Activated CD4-positive, alpha-beta T cell treated with anti-CD3 and anti-CD28 coated beads, Interleukin-2, Interleukin-4, amounts not matched to agents 100 ng/mL and 50 ng/mL, durations not matched to agents 16 hours and 8 hours (primary cell): Measurements from ENCODE around the gene AMDHD1.
"Not testable (repeated sequence)": the region's sequence is repeated elsewhere in the genome, so short reads cannot be mapped to it uniquely, and the experiment has no call there.

ENCODE experiments used
- DNase-seq: peaks from one replicate; pipeline ENCODE4 v3.0.0-alpha.2; 2020; ENCODE audit warnings: low spot score

Gene AMDHD1

GRCh38 chr12:95963096-95963495 lies 20.0 kb downstream of the AMDHD1 start:
- no peak for DNase-seq

GRCh38 chr12:95966287-95966870 lies 23.2 kb downstream of the AMDHD1 start:
- no peak for DNase-seq

GRCh38 chr12:95967301-95967700 lies 24.2 kb downstream of the AMDHD1 start:
- no peak for DNase-seq

GRCh38 chr12:95969116-95969515 lies 26.0 kb downstream of the AMDHD1 start:
- not testable (repeated sequence) for DNase-seq

- no peak for DNase-seq
Observed at GRCh38 chr12:95970905-95971304, 27.8 kb downstream of the AMDHD1 start.

- DNase-seq: no peak
Observed at GRCh38 chr12:95972832-95973456, 29.8 kb downstream of the AMDHD1 start.

- no peak for DNase-seq
Observed at GRCh38 chr12:95974358-95974757, 31.2 kb downstream of the AMDHD1 start.

GRCh38 chr12:95975491-95975890 lies 32.4 kb downstream of the AMDHD1 start:
- DNase-seq: no peak

GRCh38 chr12:95976416-95976832 lies 33.3 kb downstream of the AMDHD1 start:
- DNase-seq: no peak

- DNase-seq: no peak
Observed at GRCh38 chr12:95977764-95978305, 34.7 kb downstream of the AMDHD1 start.

- DNase-seq: no peak
Observed at GRCh38 chr12:95978351-95978750, 35.2 kb downstream of the AMDHD1 start.

GRCh38 chr12:95978774-95979173 lies 35.6 kb downstream of the AMDHD1 start:
- DNase-seq: no peak

- no peak for DNase-seq
Observed at GRCh38 chr12:95980437-95980836, 37.3 kb downstream of the AMDHD1 start.

GRCh38 chr12:95982602-95983001 lies 39.5 kb downstream of the AMDHD1 start:
- DNase-seq: no peak

- DNase-seq: no peak
Observed at GRCh38 chr12:95984682-95985081, 41.6 kb downstream of the AMDHD1 start.

GRCh38 chr12:95986635-95987570 lies 43.8 kb downstream of the AMDHD1 start:
- DNase-seq: no peak

GRCh38 chr12:95988506-95989275 lies 45.6 kb downstream of the AMDHD1 start:
- no peak for DNase-seq

- no peak for DNase-seq
Observed at GRCh38 chr12:95989504-95990123, 46.5 kb downstream of the AMDHD1 start.

GRCh38 chr12:95990136-95990535 lies 47.0 kb downstream of the AMDHD1 start:
- DNase-seq: no peak

GRCh38 chr12:95993907-95994306 lies 50.8 kb downstream of the AMDHD1 start:
- DNase-seq: no peak

GRCh38 chr12:95994476-95994875 lies 51.3 kb downstream of the AMDHD1 start:
- no peak for DNase-seq
